Left lung (tissue), 14 donors: ENCODE measurements around the gene SGSH. TPM values are rescaled to one million over a fixed set of nuclear protein-coding genes. Genes with fewer than 3 reads are reported as not detected.

Experiments used
- ATAC-seq: fragments of 200-7000 bp; cut with Tn5 transposase; one replicate; pipeline ENCODE4 v1.9.1; 2020; ENCODE audit warnings: moderate library complexity
- DNase-seq, 4 donors: peaks; one replicate each; pipeline ENCODE4 v3.0.0-alpha.2; 2013 to 2020
- H3K27ac ChIP-seq, 2 donors: fragments of 200-600 bp; sonication (generic) in 1 of 2; one replicate each; pipeline versions ENCODE4 v1.5.0 to v1.8.0; 2020 to 2021
- H3K27me3 ChIP-seq, 2 donors: fragments of 200-600 bp; sonication (generic) in 1 of 2; one replicate each; pipeline versions ENCODE4 v1.5.0 to v1.8.0; 2020 to 2021
- H3K36me3 ChIP-seq, 2 donors: fragments of 200-600 bp; sonication (generic) in 1 of 2; one replicate each; pipeline versions ENCODE4 v1.5.0 to v1.8.0; 2020 to 2021
- H3K4me1 ChIP-seq, 2 donors: fragments of 200-600 bp; one replicate each; pipeline ENCODE4 v1.8.0; 2021
- H3K4me3 ChIP-seq, 2 donors: fragments of 200-600 bp; sonication (generic) in 1 of 2; one replicate each; pipeline versions ENCODE4 v1.5.0 to v1.8.0; 2020 to 2021; ENCODE audit warnings: mild to moderate bottlenecking in 1 of 2
- H3K9me3 ChIP-seq, 2 donors: fragments of 200-600 bp; sonication (generic) in 1 of 2; one replicate each; pipeline versions ENCODE4 v1.5.0 to v1.8.0; 2020 to 2021
- CTCF ChIP-seq, 2 donors: fragments of 200-600 bp; sonication (generic) in 1 of 2; IDR thresholded peaks; one replicate each; pipeline versions ENCODE4 v1.5.0 to v1.8.0; 2021; ENCODE audit warnings: antibody characterized with exemption in 2 of 2
- intact Hi-C, 2 donors: fragments of 100-400 bp; cut with DNase I; formaldehyde crosslinking; loops; one replicate each; pipeline versions ENCODE4 v1.11.2 to v1.14.2; 2022
- long read RNA-seq, 12 donors: library from polyadenylated mRNA in 2 of 12; unstranded in 2 of 12; transcript quantifications; one replicate each; pipeline ENCODE4 v2.0.0 and lab custom pipeline, GENCODE V29; 2019 to 2026
- polyA plus RNA-seq, 6 donors: library from polyadenylated mRNA; unstranded; fragments of 120-200 nt; gene quantifications; one replicate each; pipeline ENCODE4 v1.2.1, GENCODE V29; 2013; ENCODE audit not compliant: insufficient read length in 6 of 6
- total RNA-seq, 2 donors: library from RNA; stranded (reverse); fragmentation: NEBNext Ultra II Directional; extraction: Animal tissue kit (Norgen Biotek cat#: 25700); gene quantifications; one replicate each; pipeline ENCODE4 v1.2.1, GENCODE V29; 2021
- donor health status: DM: no; HTN: yes; CAD: no.
- donor health status: DM: no; HTN: no; CAD: no.

SGSH gene
- total RNA-seq (10 to 100 TPM; 55.4 to 83.8 TPM), polyA plus RNA-seq (10 to 100 TPM; 40.8 to 52.4 (median 43.7) TPM)
- long read RNA-seq, donor 1, full-length matches to known transcripts = 10 of 15 reads
- long read RNA-seq, donor 1, partial matches to known transcripts = 5 of 15 reads
- long read RNA-seq, donor 1, other reads (novel, unspliced or antisense) = 0 of 15 reads
- long read RNA-seq, donor 2, partial matches to known transcripts = 31 of 40 reads
- long read RNA-seq, donor 2, other reads (novel, unspliced or antisense) = 0 of 40 reads
- long read RNA-seq, donor 3, partial matches to known transcripts = 0 of 5 reads
- long read RNA-seq, donor 3, other reads (novel, unspliced or antisense) = 0 of 5 reads
- long read RNA-seq, donor 4, partial matches to known transcripts = 6 of 8 reads
- long read RNA-seq, donor 4, other reads (novel, unspliced or antisense) = 1 of 8 reads
- long read RNA-seq, donor 5, full-length matches to known transcripts = 10 of 10 reads
- long read RNA-seq, donor 5, partial matches to known transcripts = 0 of 10 reads
- long read RNA-seq, donor 5, other reads (novel, unspliced or antisense) = 0 of 10 reads
- long read RNA-seq, donor 6, full-length matches to known transcripts = 7 of 13 reads
- long read RNA-seq, donor 6, partial matches to known transcripts = 0 of 13 reads
- long read RNA-seq, donor 6, other reads (novel, unspliced or antisense) = 6 of 13 reads
- long read RNA-seq, donor 7, partial matches to known transcripts = 0 of 1 reads
- long read RNA-seq, donor 7, other reads (novel, unspliced or antisense) = 0 of 1 reads
- long read RNA-seq, donor 8, full-length matches to known transcripts = 15 of 15 reads
- long read RNA-seq, donor 8, partial matches to known transcripts = 0 of 15 reads
- long read RNA-seq, donor 8, other reads (novel, unspliced or antisense) = 0 of 15 reads
- long read RNA-seq, donor 9 = 0 reads
- long read RNA-seq, donor 10, transcript SGSH-201 (8 exons, 2,784 nt) = major isoform, 10 of 16 reads
- long read RNA-seq, donor 10, partial matches to known transcripts = 0 of 16 reads
- long read RNA-seq, donor 10, other reads (novel, unspliced or antisense) = 6 of 16 reads
- long read RNA-seq, donor 11 = 0 reads
- long read RNA-seq, donor 12, partial matches to known transcripts = 5 of 15 reads
- long read RNA-seq, donor 12, other reads (novel, unspliced or antisense) = 6 of 15 reads

- H3K9me3 ChIP-seq = no peaks in the 10 kb centered on the region
- ATAC-seq = peak; percentile 94
- intact Hi-C loops = no loop called here
- peak within 1 kb of the TSS; percentile 79 to 98 for H3K4me3 ChIP-seq
- peak; percentile 52 to 96 (median 80) for DNase-seq
- no peak for TF ChIP-seq CTCF (IDR thresholded peaks at IDR 0.05)
- peaks cover 0 to 31% of the 10 kb centered on the region in 2 donors for H3K36me3 ChIP-seq
- H3K4me1 ChIP-seq = peaks cover 11 to 42% of the 10 kb centered on the region in 2 donors
- H3K27me3 ChIP-seq = peaks cover 0 to 19% of the 10 kb centered on the region in 2 donors
- H3K27ac ChIP-seq = peak within 1 kb of the TSS; percentile 87 to 90
Observed at GRCh38 chr17:80220054-80220735, at the start of gene SGSH, which contains the start of gene SLC26A11. Gene SGSH (minus strand): TSS chr17:80220333. CDS start chr17:80220313, 20 bp downstream. Gene SLC26A11 (plus strand): TSS chr17:80220427. CDS start chr17:80221561, 1,134 bp downstream.

- H3K27ac ChIP-seq = no peak overlapping the region
- DNase-seq (no peak), ATAC-seq (no peak)
- peaks cover 12 to 50% of the 10 kb centered on the region in 2 donors for H3K4me1 ChIP-seq
- intact Hi-C loops = no loop called here
- H3K4me3 ChIP-seq = no peak overlapping the region
- peaks cover 0 to 90% of the 10 kb centered on the region in 2 donors for H3K36me3 ChIP-seq
- no peaks in the 10 kb centered on the region for H3K27me3 ChIP-seq
- no peak for TF ChIP-seq CTCF (IDR thresholded peaks at IDR 0.05)
- H3K9me3 ChIP-seq = no peaks in the 10 kb centered on the region
Observed at GRCh38 chr17:80269405-80269807, 49.3 kb upstream of the SGSH start.

- Histone ChIP-seq H3K27me3 (no peaks in the 10 kb centered on the region), H3K4me3 (no peak overlapping the region), H3K4me1 (peaks cover 20 to 57% of the 10 kb centered on the region in 2 donors), H3K27ac (no peak overlapping the region), H3K9me3 (no peaks in the 10 kb centered on the region), H3K36me3 (peaks cover 0 to 84% of the 10 kb centered on the region in 2 donors)
- TF ChIP-seq CTCF (IDR thresholded peaks at IDR 0.05) = no peak
- intact Hi-C loops = no loop called here
- ATAC-seq (no peak), DNase-seq (no peak)
Observed at GRCh38 chr17:80268427-80268826, 48.3 kb upstream of the SGSH start.

- no peak overlapping the region for H3K27ac ChIP-seq
- no peak overlapping the region for H3K4me3 ChIP-seq
- intact Hi-C loops = no loop called here
- no peaks in the 10 kb centered on the region for H3K9me3 ChIP-seq
- ATAC-seq (no peak), DNase-seq (no peak)
- H3K36me3 ChIP-seq = peaks cover 0 to 74% of the 10 kb centered on the region in 2 donors
- no peak for TF ChIP-seq CTCF (IDR thresholded peaks at IDR 0.05)
- H3K4me1 ChIP-seq = peaks cover 31 to 58% of the 10 kb centered on the region in 2 donors
- H3K27me3 ChIP-seq = no peaks in the 10 kb centered on the region
Observed at GRCh38 chr17:80267391-80267790, 47.3 kb upstream of the SGSH start.
